ENCODE data around the gene GPD1. TPM values are rescaled to one million over a fixed set of nuclear protein-coding genes. Genes with fewer than 3 reads are reported as not detected.
"Not testable (repeated sequence)": the region's sequence is repeated elsewhere in the genome, so short reads cannot be mapped to it uniquely, and the experiment has no call there.

GPD1 gene
- total RNA-seq, 2 experiments from 2014 or later, result 0.16 to 0.20 TPM

DNA sequence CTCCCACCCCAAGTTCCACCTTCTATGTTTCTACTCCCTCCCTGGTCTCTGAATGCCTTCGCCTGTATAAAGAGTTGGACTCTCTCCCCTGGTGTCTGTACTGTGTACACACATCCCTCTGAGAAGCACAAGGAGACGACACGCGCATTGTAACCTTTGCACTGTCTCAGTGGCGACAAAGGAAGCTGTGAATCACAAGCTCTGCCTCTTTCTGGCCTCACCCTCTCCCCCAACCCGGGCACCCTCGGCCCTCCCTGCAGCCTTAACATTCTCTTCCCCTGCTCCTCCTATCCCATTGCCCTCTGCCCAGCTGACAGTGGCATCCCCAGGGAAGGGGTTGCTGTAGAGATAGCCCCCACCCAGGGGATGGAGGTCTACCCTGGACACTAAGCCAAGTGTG, 21.2 kb upstream of the GPD1 start:
- peaks cover 32% of the 10 kb centered on the region for H3K4me1 Mint-ChIP-seq (ENCODE audit: low read depth)
- intact Hi-C loops (cut with micrococcal nuclease), result no loop called here
- H3K27ac Mint-ChIP-seq, result no peak overlapping the region
- POLR2A ChIA-PET, result interaction anchor here (1.1 to 4.0 kb wide), 3 partner anchors 17 to 85 kb away, joined by 4 to 26 read pairs (median 4); partner anchors contain the start of genes CERS5 and COX14
- ATAC-seq, result no peak
- H3K4me3 Mint-ChIP-seq, result no peak overlapping the region
- CTCF ChIA-PET, result interaction anchor here (0.6 to 3.5 kb wide), 7 partner anchors 12 to 115 kb away, joined by 3 to 21 read pairs (median 5); partner anchors contain the start of genes CERS5 and COX14
- no peaks in the 10 kb centered on the region for H3K9me3 Mint-ChIP-seq
- TF ChIP-seq, protein P1, sequence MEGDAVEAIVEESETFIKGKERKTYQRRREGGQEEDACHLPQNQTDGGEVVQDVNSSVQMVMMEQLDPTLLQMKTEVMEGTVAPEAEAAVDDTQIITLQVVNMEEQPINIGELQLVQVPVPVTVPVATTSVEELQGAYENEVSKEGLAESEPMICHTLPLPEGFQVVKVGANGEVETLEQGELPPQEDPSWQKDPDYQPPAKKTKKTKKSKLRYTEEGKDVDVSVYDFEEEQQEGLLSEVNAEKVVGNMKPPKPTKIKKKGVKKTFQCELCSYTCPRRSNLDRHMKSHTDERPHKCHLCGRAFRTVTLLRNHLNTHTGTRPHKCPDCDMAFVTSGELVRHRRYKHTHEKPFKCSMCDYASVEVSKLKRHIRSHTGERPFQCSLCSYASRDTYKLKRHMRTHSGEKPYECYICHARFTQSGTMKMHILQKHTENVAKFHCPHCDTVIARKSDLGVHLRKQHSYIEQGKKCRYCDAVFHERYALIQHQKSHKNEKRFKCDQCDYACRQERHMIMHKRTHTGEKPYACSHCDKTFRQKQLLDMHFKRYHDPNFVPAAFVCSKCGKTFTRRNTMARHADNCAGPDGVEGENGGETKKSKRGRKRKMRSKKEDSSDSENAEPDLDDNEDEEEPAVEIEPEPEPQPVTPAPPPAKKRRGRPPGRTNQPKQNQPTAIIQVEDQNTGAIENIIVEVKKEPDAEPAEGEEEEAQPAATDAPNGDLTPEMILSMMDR (IDR thresholded peaks at IDR 0.05), result no peak
- peak; percentile 47 for DNase-seq
- H3K36me3 Mint-ChIP-seq (ENCODE audit: low read depth), result peaks cover 2% of the 10 kb centered on the region
- H3K27me3 Mint-ChIP-seq, result no peaks in the 10 kb centered on the region

DNA sequence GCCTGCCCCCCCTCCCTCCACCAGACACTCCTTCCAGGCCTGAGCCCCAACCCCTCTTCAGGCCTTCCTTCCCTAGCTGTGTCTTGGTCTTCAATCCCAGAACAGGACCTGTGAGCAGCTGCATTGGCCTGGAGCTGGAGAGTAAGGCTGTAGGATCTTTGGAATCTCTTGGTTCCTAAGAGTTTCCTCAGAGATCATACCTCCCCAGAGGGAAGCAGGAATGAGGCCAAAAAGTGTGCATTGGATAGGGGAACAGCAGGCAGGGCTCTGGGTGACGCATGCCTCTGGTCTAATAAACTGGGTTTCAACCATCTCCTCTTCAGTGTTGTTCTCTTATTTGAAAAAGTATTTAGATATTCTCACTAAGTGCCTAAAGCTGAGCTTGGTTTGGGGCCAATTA, 20.5 kb upstream of the GPD1 start:
- intact Hi-C loops (cut with micrococcal nuclease), result no loop called here
- ATAC-seq (no peak), DNase-seq (no peak)
- no peaks in the 10 kb centered on the region for H3K27me3 Mint-ChIP-seq
- peaks cover 2% of the 10 kb centered on the region for H3K36me3 Mint-ChIP-seq (ENCODE audit: low read depth)
- TF ChIP-seq, protein P1 (IDR thresholded peaks at IDR 0.05), result no peak
- POLR2A ChIA-PET, result interaction anchor here (0.7 to 4.0 kb wide), 6 partner anchors 18 to 84 kb away, joined by 3 to 26 read pairs (median 4); partner anchors contain the start of genes CERS5 and COX14
- H3K4me3 Mint-ChIP-seq, result peak overlapping the region; percentile 77
- peaks cover 39% of the 10 kb centered on the region for H3K4me1 Mint-ChIP-seq (ENCODE audit: low read depth)
- H3K27ac Mint-ChIP-seq, result peak overlapping the region; percentile 88
- CTCF ChIA-PET, result interaction anchor here (0.6 to 3.5 kb wide), 7 partner anchors 13 to 116 kb away, joined by 3 to 21 read pairs (median 5); partner anchors contain the start of genes CERS5 and COX14
- no peaks in the 10 kb centered on the region for H3K9me3 Mint-ChIP-seq

DNA sequence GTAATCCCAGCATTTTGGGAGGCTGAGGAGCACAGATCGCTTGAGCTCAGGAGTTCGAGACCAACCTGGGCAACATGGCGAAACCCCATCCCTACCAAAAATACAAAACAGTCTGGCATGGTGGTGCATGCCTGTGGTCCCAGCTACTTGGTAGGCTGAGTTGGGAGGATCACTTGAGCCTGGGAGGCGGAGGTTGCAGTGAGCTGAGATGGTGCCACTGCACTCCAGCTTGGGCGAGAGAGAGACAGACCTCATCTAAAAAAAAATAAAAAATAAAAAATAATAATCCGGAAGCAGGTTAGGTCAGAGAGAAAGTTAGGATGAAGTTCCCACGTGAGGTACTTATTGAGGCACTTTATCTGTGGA, 19.4 kb upstream of the GPD1 start:
- H3K27me3 Mint-ChIP-seq; H3K9me3 Mint-ChIP-seq; ATAC-seq; intact Hi-C loops (cut with micrococcal nuclease); DNase-seq; H3K36me3 Mint-ChIP-seq (ENCODE audit: low read depth): not testable (repeated sequence)
- ChIA-PET CTCF (interaction anchor here (0.7 to 6.8 kb wide), 18 partner anchors 9 to 230 kb away, joined by 3 to 60 read pairs (median 4); partner anchors contain the start of genes CERS5, COX14 and LIMA1), POLR2A (interaction anchor here (0.6 to 4.0 kb wide), 10 partner anchors 12 to 83 kb away, joined by 3 to 26 read pairs (median 4); partner anchors contain the start of genes CERS5, COX14 and GPD1)
- Mint-ChIP-seq H3K4me1 (ENCODE audit: low read depth) (peaks cover 44% of the 10 kb centered on the region), H3K4me3 (peak overlapping the region; percentile 90), H3K27ac (peak overlapping the region; percentile 93)

- ChIA-PET POLR2A (interaction anchor here (0.6 to 4.0 kb wide), 10 partner anchors 12 to 82 kb away, joined by 3 to 26 read pairs (median 4); partner anchors contain the start of genes CERS5, COX14 and GPD1), CTCF (interaction anchor here (0.7 to 6.8 kb wide), 19 partner anchors 9 to 230 kb away, joined by 3 to 60 read pairs (median 4); partner anchors contain the start of genes CERS5, COX14, GPD1 and LIMA1)
- Mint-ChIP-seq H3K4me3 (peak within 1 kb of the TSS; percentile 90), H3K4me1 (ENCODE audit: low read depth) (peaks cover 44% of the 10 kb centered on the region), H3K9me3 (no peaks in the 10 kb centered on the region), H3K36me3 (ENCODE audit: low read depth) (peaks cover 5% of the 10 kb centered on the region), H3K27ac (peak within 1 kb of the TSS; percentile 93), H3K27me3 (no peaks in the 10 kb centered on the region)
- peak; percentile 90 for DNase-seq
- peak; percentile 88 for ATAC-seq
- intact Hi-C loops (cut with micrococcal nuclease), result loop anchor here (5.0 kb wide), 1 partner anchor 92 kb away; no protein-coding TSS in a partner anchor
- TF ChIP-seq, protein P1 (IDR thresholded peaks at IDR 0.05), result no peak
Observed at GRCh38 chr12:50084775-50085614, 18.8 kb upstream of the GPD1 start, which contains the start of gene SMARCD1. Gene SMARCD1, plus strand, starts transcription at chr12:50085342. Its CDS starts 28 bp downstream, at chr12:50085370.

- CTCF ChIA-PET, result interaction anchor here (0.9 to 6.8 kb wide), 11 partner anchors 13 to 119 kb away, joined by 3 to 60 read pairs (median 4); partner anchors contain the start of genes CERS5, COX14 and GPD1
- DNase-seq, result no peak
- Mint-ChIP-seq H3K36me3 (ENCODE audit: low read depth) (peaks cover 9% of the 10 kb centered on the region), H3K27me3 (no peaks in the 10 kb centered on the region), H3K9me3 (no peaks in the 10 kb centered on the region), H3K27ac (peak overlapping the region; percentile 89), H3K4me1 (ENCODE audit: low read depth) (peaks cover 44% of the 10 kb centered on the region), H3K4me3 (peak overlapping the region; percentile 90)
- TF ChIP-seq, protein P1 (IDR thresholded peaks at IDR 0.05), result no peak
- intact Hi-C loops (cut with micrococcal nuclease), result loop anchor here (5.0 kb wide), 1 partner anchor 92 kb away; no protein-coding TSS in a partner anchor
- ATAC-seq, result no peak
- POLR2A ChIA-PET, result interaction anchor here (0.6 to 4.0 kb wide), 4 partner anchors 11 to 82 kb away, joined by 3 to 26 read pairs (median 4); partner anchors contain the start of genes CERS5 and COX14
Observed at GRCh38 chr12:50085615-50086072, 18.2 kb upstream of the GPD1 start.

Measured in activated CD8-positive, alpha-beta T cell treated with anti-CD3 and anti-CD28 coated beads for 36 hours (primary cell).